ENCODE measurements around the gene GPT2. TPM values are rescaled to one million over a fixed set of nuclear protein-coding genes. Genes with fewer than 3 reads are reported as not detected.

Gene GPT2
- total RNA-seq, 1 experiment from 2014 or later = 42.6 TPM

DNA sequence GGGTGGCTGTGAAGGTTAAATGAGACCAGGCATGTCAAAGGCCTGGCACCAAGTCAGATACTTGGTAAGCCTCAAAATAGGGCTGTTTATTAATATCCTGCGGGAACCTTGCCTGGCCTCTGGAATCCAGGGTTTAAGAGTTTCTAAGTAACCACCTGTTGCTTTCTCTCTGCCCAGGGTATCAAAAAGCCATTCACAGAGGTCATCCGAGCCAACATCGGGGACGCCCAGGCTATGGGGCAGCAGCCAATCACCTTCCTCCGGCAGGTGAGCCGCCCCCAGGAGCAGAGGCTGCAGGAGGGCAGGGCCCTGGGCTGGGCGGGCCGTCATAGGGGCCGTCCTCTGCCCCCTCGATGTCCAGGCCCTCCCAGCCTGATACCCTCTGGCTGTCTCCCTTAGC lies 13.3 kb downstream of the GPT2 start:
- no peak overlapping the region for H3K9ac ChIP-seq (ENCODE audit: low read length)
- H4K20me1 ChIP-seq (ENCODE audit: insufficient read depth, low read depth, low read length) = no peaks in the 10 kb centered on the region
- H3K27ac ChIP-seq (ENCODE audit: low read length) = no peak overlapping the region
- DNase-seq = no peak
- H3K4me1 ChIP-seq (ENCODE audit: low read length) = no peaks in the 10 kb centered on the region
- H3K4me3 ChIP-seq (ENCODE audit: low read length) = no peak overlapping the region
- no peak overlapping the region for H2AFZ ChIP-seq (ENCODE audit: low read length)
- peaks cover 20% of the 10 kb centered on the region for H3K79me2 ChIP-seq (ENCODE audit: low read length)
- peaks cover 4% of the 10 kb centered on the region; the same call in 1 of the 2 replicates for H3K36me3 ChIP-seq (ENCODE audit: insufficient read depth, low read length)
- no peak overlapping the region for H3K4me2 ChIP-seq (ENCODE audit: low read depth, low read length, poor library complexity, severe bottlenecking)
- no peaks in the 10 kb centered on the region for H3K9me3 ChIP-seq (ENCODE audit: low read length)
- no peaks in the 10 kb centered on the region for H3K9me2 ChIP-seq (replicated peaks; ENCODE audit: insufficient read depth, low read length)
- H3K27me3 ChIP-seq (ENCODE audit: low read length) = no peaks in the 10 kb centered on the region

DNA sequence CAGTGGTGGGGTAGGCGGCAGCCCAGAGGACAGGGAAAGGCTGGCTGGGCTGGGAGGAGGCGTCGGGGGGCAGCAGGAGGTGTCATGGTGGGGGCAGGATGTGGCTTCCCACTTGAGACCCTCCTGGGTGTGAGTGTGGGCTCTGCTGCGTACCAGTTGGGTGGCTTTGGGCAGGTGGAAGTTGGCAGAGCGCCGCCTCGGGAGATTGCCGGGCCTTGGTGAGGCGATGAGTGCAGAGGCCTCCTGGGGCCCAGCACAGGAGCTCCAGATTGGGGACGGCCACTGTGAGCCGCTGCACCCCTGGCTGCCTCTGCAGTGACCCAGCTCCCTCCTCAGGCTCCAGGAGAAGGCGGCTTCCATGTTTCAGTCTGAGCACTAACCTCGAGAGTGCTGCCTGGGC lies 13.8 kb downstream of the GPT2 start:
- no peak overlapping the region for H3K4me3 ChIP-seq (ENCODE audit: low read length)
- no peak overlapping the region for H3K4me2 ChIP-seq (ENCODE audit: low read depth, low read length, poor library complexity, severe bottlenecking)
- H3K27me3 ChIP-seq (ENCODE audit: low read length) = no peaks in the 10 kb centered on the region
- H4K20me1 ChIP-seq (ENCODE audit: insufficient read depth, low read depth, low read length) = no peaks in the 10 kb centered on the region
- no peaks in the 10 kb centered on the region for H3K4me1 ChIP-seq (ENCODE audit: low read length)
- peaks cover 15% of the 10 kb centered on the region; the same call in 1 of the 2 replicates for H3K79me2 ChIP-seq (ENCODE audit: low read length)
- no peak overlapping the region for H3K27ac ChIP-seq (ENCODE audit: low read length)
- H3K36me3 ChIP-seq (ENCODE audit: insufficient read depth, low read length) = peaks cover 4% of the 10 kb centered on the region; the same call in 1 of the 2 replicates
- no peak overlapping the region for H3K9ac ChIP-seq (ENCODE audit: low read length)
- DNase-seq = no peak
- no peak overlapping the region for H2AFZ ChIP-seq (ENCODE audit: low read length)
- H3K9me2 ChIP-seq (replicated peaks; ENCODE audit: insufficient read depth, low read length) = no peaks in the 10 kb centered on the region
- no peaks in the 10 kb centered on the region for H3K9me3 ChIP-seq (ENCODE audit: low read length)

DNA sequence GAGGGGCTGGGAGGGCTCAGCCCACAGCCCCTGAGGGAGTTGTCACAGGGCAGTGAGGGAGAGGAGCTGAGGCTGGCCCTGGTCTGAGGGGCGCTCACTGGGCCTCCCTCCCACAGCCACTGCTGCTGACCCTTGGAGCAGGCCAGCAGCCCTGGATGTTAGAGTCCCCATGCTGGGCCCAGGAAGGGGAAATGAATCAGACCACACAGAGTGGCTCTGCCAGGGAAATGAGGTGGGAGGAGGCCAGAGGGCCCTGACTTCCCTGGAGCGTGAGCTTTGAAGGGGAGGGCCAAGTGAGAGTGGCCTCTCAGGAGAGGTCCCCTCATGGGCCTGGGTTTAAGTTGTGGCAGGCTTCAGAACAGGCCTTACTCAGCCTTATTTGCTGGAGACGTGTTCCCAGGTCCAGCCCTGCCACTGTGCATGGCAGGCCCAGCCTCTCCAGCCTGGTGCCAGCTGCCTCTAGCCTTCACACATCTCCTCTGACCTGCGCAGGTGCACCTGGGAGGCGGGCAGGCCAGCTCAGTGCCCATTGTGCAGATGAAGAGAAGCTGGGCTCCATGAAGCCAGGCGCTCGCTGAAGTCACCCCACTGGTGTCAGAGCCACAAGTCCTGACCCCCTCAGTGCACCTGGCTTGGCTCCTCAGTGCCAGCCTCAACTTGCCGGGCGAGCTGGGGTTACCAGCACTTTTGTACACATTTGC lies 15.4 kb downstream of the GPT2 start:
- no peak overlapping the region for H3K27ac ChIP-seq (ENCODE audit: low read length)
- H3K4me1 ChIP-seq (ENCODE audit: low read length) = no peaks in the 10 kb centered on the region
- H4K20me1 ChIP-seq (ENCODE audit: insufficient read depth, low read depth, low read length) = no peaks in the 10 kb centered on the region

DNA sequence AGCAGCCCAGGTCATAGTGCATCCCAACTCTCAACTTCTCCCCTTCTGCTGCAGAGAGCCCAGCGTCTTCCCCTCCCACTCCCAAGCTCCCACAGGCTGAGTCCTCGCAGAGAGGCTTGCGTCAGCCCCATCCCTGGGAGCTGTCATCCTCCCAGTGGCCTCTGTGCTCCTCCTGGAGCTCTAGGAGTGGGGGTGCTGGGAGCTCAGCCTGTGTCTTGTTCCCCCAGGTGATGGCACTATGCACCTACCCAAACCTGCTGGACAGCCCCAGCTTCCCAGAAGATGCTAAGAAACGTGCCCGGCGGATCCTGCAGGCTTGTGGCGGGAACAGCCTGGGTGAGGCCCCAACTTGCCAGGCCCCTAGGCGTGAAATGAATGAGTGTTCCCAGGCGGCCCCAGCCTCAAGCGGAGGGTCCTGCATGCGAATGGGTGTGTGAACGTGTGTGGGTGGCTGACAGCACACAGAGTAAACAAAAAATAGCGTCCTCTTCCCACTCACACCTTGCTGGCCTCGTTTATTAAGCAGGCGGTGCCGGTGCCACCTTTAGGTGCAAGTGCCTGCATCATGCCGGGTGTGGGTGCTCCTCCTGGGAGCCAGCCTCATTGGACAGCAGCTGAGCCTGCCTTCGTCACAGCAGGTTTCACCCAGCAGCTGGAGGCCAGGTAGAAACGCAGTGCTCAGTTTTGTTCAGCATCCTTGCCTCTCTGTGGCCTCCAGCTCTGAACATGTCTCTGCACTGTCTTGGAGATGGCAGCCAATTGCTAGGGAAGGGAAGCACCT lies 16.5 kb downstream of the GPT2 start:
- Histone ChIP-seq H3K4me1 (ENCODE audit: low read length) (no peaks in the 10 kb centered on the region), H3K27me3 (ENCODE audit: low read length) (no peaks in the 10 kb centered on the region), H3K4me2 (ENCODE audit: low read depth, low read length, poor library complexity, severe bottlenecking) (no peak overlapping the region), H3K9ac (ENCODE audit: low read length) (no peak overlapping the region), H3K36me3 (ENCODE audit: insufficient read depth, low read length) (peaks cover 4% of the 10 kb centered on the region; the same call in 1 of the 2 replicates), H2AFZ (ENCODE audit: low read length) (no peak overlapping the region), H3K79me2 (ENCODE audit: low read length) (peaks cover 3% of the 10 kb centered on the region; the same call in 1 of the 2 replicates), H3K9me3 (ENCODE audit: low read length) (no peaks in the 10 kb centered on the region), H4K20me1 (ENCODE audit: insufficient read depth, low read depth, low read length) (no peaks in the 10 kb centered on the region), H3K27ac (ENCODE audit: low read length) (no peak overlapping the region), H3K4me3 (ENCODE audit: low read length) (no peak overlapping the region), H3K9me2 (replicated peaks; ENCODE audit: insufficient read depth, low read length) (no peaks in the 10 kb centered on the region)
- no peak for DNase-seq

More for the DNA sequence above, 15.4 kb downstream of the GPT2 start:
- no peak overlapping the region for H3K9ac ChIP-seq (ENCODE audit: low read length)
- H3K4me3 ChIP-seq (ENCODE audit: low read length) = no peak overlapping the region
- no peak overlapping the region for H3K4me2 ChIP-seq (ENCODE audit: low read depth, low read length, poor library complexity, severe bottlenecking)
- H2AFZ ChIP-seq (ENCODE audit: low read length) = no peak overlapping the region
- peaks cover 4% of the 10 kb centered on the region; the same call in 1 of the 2 replicates for H3K36me3 ChIP-seq (ENCODE audit: insufficient read depth, low read length)
- DNase-seq = no peak
- H3K79me2 ChIP-seq (ENCODE audit: low read length) = peaks cover 3% of the 10 kb centered on the region; the same call in 1 of the 2 replicates
- H3K27me3 ChIP-seq (ENCODE audit: low read length) = no peaks in the 10 kb centered on the region
- H3K9me3 ChIP-seq (ENCODE audit: low read length) = no peaks in the 10 kb centered on the region
- no peaks in the 10 kb centered on the region for H3K9me2 ChIP-seq (replicated peaks; ENCODE audit: insufficient read depth, low read length)

DNA sequence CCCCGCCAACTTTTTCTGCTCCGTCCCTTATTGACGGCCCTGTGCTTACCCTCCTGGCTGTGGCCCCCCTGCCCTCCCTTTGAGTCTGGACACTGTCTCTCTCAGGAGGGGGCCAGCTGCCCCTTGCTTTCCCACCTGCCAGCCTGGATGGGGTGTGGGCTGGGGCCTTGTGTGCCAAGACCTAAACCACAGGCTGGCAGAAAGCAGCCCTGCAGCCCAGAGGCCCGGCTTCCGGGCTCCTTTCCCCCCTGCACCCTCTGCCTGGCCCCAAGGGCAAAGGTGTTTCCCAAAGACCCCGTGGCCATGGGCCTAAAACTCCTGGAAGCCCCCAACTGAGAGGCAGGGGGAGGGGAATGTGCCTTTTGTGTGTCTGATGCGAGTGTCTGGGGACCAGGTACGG lies 17.5 kb downstream of the GPT2 start:
- peaks cover 4% of the 10 kb centered on the region; the same call in 1 of the 2 replicates for H3K36me3 ChIP-seq (ENCODE audit: insufficient read depth, low read length)
- no peak overlapping the region for H2AFZ ChIP-seq (ENCODE audit: low read length)
- H3K27me3 ChIP-seq (ENCODE audit: low read length) = no peaks in the 10 kb centered on the region
- DNase-seq = no peak
- H4K20me1 ChIP-seq (ENCODE audit: insufficient read depth, low read depth, low read length) = no peaks in the 10 kb centered on the region
- H3K9me3 ChIP-seq (ENCODE audit: low read length) = no peaks in the 10 kb centered on the region
- no peaks in the 10 kb centered on the region for H3K9me2 ChIP-seq (replicated peaks; ENCODE audit: insufficient read depth, low read length)
- H3K4me3 ChIP-seq (ENCODE audit: low read length) = no peak overlapping the region
- no peak overlapping the region for H3K4me2 ChIP-seq (ENCODE audit: low read depth, low read length, poor library complexity, severe bottlenecking)
- no peaks in the 10 kb centered on the region for H3K4me1 ChIP-seq (ENCODE audit: low read length)
- H3K9ac ChIP-seq (ENCODE audit: low read length) = no peak overlapping the region
- H3K79me2 ChIP-seq (ENCODE audit: low read length) = 0 out of 2 replicates have a peak, but pooled peaks cover 1% of the 10 kb centered on the region
- no peak overlapping the region for H3K27ac ChIP-seq (ENCODE audit: low read length)

DNA sequence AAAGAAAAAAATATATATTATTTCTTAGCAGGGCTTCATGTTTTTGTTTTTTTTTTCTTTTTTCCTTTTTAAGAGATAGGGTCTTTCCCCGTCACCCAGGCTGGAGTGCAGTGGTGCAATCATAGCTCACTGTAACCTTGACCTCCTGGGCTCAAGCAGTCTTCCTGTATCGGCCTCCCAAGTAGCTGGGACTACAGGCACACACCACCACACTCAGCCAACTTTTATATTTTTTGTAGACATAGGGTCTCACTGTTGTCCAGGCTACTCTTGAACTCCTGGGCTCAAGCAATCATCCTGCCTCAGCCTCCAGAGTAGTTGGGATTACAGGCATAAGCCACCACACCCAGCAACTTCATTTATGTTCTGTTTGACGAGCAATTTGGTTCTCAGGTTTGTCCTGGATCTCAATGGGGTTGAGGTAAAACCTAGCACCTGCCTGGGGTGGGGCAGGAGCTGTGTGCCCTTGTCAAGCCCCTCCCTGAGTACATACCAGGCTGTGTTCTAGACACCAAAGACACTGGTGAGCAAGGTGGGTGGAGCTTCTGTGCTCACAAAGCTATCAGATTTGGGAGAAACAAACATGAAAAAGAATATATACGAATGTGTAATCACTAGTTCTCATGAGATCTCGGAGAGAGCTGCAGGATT lies 19.2 kb downstream of the GPT2 start:
- Histone ChIP-seq H4K20me1 (ENCODE audit: insufficient read depth, low read depth, low read length) (no peaks in the 10 kb centered on the region), H3K4me3 (ENCODE audit: low read length) (no peak overlapping the region), H3K27ac (ENCODE audit: low read length) (no peak overlapping the region), H2AFZ (ENCODE audit: low read length) (no peak overlapping the region), H3K79me2 (ENCODE audit: low read length) (no peaks in the 10 kb centered on the region), H3K9ac (ENCODE audit: low read length) (no peak overlapping the region), H3K9me2 (replicated peaks; ENCODE audit: insufficient read depth, low read length) (no peaks in the 10 kb centered on the region), H3K36me3 (ENCODE audit: insufficient read depth, low read length) (0 out of 2 replicates have a peak, but pooled peaks cover 4% of the 10 kb centered on the region), H3K27me3 (ENCODE audit: low read length) (no peaks in the 10 kb centered on the region), H3K4me1 (ENCODE audit: low read length) (peaks cover 1% of the 10 kb centered on the region; the same call in 1 of the 2 replicates), H3K4me2 (ENCODE audit: low read depth, low read length, poor library complexity, severe bottlenecking) (no peak overlapping the region), H3K9me3 (ENCODE audit: low read length) (no peaks in the 10 kb centered on the region)
- DNase-seq = no peak

DNA sequence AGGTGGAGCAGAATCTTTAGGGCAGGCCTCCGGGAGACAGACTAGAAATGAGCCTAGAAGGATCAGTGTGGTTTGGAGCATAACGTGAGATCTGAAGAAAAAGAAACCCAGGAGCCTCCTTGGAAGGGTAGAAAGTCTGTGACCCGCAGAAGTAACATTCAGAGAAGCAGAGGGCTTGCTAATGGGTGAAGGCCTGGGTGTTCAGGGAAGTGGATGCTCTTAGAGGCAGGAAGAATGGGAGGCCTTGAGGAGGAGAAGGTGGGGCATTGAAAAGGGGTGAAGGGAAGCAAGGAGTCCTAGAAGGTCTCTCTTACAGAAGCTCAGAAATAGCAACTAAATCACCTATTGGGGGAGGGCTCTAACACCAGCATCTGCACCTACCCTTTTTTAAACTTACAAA lies 20.3 kb downstream of the GPT2 start:
- no peak overlapping the region for H3K4me2 ChIP-seq (ENCODE audit: low read depth, low read length, poor library complexity, severe bottlenecking)
- no peaks in the 10 kb centered on the region for H3K9me3 ChIP-seq (ENCODE audit: low read length)
- H4K20me1 ChIP-seq (ENCODE audit: insufficient read depth, low read depth, low read length) = no peaks in the 10 kb centered on the region
- H3K4me3 ChIP-seq (ENCODE audit: low read length) = no peak overlapping the region
- no peak overlapping the region for H3K27ac ChIP-seq (ENCODE audit: low read length)
- DNase-seq = no peak
- no peaks in the 10 kb centered on the region for H3K9me2 ChIP-seq (replicated peaks; ENCODE audit: insufficient read depth, low read length)
- H3K36me3 ChIP-seq (ENCODE audit: insufficient read depth, low read length) = peaks cover 3% of the 10 kb centered on the region; the same call in 1 of the 2 replicates
- H3K4me1 ChIP-seq (ENCODE audit: low read length) = peaks cover 8% of the 10 kb centered on the region
- no peak overlapping the region for H3K9ac ChIP-seq (ENCODE audit: low read length)
- no peak overlapping the region for H2AFZ ChIP-seq (ENCODE audit: low read length)
- no peaks in the 10 kb centered on the region for H3K79me2 ChIP-seq (ENCODE audit: low read length)
- H3K27me3 ChIP-seq (ENCODE audit: low read length) = no peaks in the 10 kb centered on the region

Measured in Karpas-422 (cell line).